Putamen (tissue), 1 donor: ENCODE data around the gene GALNS.
"Not testable (repeated sequence)": the region's sequence is repeated elsewhere in the genome, so short reads cannot be mapped to it uniquely, and the experiment has no call there.

ENCODE experiments used
- DNase-seq: peaks from one replicate; pipeline ENCODE4 v3.0.0-alpha.2; 2016; ENCODE audit warnings: low spot score

Gene GALNS

DNA sequence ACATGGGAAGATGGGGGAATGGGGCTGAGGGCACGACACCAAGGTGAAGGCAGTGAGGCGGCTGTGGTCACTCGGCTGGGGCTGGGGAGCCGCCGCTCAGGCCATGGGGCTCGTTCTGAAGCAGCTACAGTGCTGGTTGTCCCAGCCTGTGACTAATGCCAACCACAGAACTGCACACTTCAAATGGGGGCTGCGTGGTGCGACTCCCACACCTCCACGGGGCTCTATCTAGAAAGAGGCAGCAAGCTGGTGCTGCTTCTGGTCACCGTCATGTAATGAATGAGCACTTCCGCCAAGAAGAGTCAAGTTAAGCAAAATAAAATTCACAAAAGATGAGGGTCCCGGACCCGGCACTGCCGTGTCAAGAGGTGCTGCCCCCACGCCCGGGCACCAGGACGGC is 20.0 kb downstream of the GALNS start:
- no peak for DNase-seq

- no peak for DNase-seq
These were observed 20.9 kb downstream of the GALNS start for GRCh38 chr16:88835818-88836217.

DNA sequence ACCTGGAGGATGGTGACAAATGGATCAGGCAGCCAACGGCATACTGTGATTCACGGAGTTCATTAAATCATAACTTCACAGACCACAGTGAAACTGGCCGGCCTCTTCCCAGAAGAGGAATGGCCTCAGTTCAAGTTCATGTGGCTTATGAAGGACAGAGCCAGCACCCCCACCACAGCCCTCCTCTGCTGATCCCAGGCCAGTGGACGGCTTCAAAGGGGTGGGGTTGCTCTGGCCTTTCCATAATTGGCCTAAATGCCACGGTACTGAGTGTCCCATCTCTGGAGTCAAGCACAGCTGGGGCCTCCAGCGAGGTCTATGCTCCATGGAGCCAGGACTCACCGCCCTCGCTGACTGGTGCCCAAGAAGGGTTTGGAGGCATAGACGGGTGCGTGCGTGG is 21.4 kb downstream of the GALNS start:
- no peak for DNase-seq

DNA sequence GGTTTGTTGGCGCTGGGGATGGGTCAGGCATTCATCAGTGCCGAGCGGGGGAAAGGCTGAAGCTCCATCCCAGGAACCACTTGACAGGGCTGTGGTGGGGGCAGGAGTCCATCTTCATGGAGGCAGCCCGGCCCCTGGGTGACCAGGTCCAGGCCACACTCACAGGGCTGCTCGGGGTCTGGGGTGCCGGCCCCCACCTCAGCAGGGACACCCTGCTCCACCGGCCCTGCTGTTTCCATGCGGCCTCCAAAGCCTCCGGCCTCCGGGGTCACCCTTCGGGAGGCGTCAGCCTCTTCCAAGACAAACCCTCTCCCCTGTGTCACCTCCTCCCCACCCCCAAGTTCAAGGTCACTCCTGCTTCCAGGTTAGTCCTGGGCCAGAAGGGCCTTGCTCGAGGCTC is 22.1 kb downstream of the GALNS start:
- no peak for DNase-seq

DNA sequence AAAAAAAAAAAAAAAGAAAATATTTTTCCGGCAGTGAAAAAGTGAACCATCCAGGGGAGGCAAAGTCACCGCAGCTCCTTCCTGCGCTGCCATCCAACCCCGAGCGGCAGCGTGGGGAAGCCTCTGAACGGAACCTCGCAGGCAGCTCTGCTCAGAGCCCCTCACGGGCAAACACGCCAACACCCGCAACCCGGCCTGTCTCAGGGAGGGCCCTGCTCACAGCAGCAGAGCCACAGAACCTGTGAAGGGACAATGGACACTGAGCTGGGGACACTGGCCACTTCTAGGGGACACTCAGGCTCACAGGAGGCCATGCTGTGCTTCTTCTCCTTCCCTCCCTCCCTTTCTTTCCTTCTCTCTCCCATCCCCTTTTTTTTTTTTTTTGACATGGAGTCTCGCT is 23.7 kb downstream of the GALNS start:
- DNase-seq = no peak

DNA sequence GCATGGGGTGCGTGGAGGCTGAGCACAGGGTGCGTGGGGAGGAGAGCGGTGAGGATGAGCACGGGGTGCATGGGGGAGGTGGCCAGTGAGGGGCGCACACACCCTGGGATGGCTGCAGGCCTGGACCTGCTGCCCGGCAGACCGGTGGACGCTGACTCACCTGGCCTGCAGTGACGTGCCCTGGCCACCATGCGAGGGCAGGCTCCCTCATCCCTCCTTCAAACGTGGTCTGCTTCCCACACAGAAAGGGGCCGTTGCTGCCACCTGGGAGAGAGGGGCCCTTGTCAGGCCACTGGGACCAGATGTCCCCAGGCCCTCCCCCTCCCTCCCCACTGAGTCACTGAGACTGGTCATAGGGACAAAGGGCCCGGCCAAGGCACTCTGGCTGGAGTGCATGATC is 24.9 kb downstream of the GALNS start:
- no peak for DNase-seq

GRCh38 chr16:88830783-88831182 is 26.0 kb downstream of the GALNS start:
- no peak for DNase-seq

DNA sequence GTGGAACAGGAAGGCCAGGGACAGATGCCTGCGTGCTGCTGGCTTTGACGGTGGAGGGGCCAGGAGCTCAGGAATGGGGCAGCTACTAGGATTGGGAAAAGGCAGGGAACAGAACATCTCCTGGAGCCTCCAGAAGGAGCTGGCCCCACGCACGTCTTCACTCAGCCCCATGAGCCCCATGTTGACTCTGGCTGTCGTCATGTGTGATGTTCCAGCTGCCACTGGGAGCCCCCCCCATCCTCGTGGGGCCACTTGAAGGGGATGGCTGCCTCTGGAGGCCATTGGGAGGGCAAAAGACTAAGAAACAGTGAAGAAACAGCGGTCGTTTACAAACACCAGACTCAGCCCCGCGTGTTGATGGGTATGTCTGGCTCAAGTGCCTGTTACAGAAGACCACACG is 26.5 kb downstream of the GALNS start:
- no peak for DNase-seq

DNA sequence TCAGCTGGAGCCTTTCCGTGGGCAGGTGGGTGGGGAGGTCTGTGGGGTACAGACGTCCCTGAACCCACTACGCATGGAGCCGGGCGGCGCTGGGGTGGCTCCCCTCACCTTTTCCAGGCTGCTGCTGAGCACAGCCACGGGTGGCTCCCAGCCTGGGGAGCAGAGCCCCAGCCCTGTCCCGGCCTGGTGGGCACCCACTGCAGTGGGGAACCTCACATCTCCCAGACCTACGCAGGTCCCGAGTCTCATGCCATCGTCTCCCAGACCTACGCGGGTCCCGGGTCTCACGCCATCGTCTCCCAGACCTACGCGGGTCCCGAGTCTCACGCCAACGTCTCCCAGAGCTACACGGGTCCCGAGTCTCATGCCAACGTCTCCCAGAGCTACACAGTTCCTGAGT is 28.0 kb downstream of the GALNS start:
- no peak for DNase-seq

GRCh38 chr16:88827727-88828126 is 29.0 kb downstream of the GALNS start:
- DNase-seq = no peak

- no peak for DNase-seq
These were observed 30.5 kb downstream of the GALNS start for GRCh38 chr16:88826070-88826840.

- DNase-seq = no peak
These were observed 31.6 kb downstream of the GALNS start for GRCh38 chr16:88825146-88825545.

DNA sequence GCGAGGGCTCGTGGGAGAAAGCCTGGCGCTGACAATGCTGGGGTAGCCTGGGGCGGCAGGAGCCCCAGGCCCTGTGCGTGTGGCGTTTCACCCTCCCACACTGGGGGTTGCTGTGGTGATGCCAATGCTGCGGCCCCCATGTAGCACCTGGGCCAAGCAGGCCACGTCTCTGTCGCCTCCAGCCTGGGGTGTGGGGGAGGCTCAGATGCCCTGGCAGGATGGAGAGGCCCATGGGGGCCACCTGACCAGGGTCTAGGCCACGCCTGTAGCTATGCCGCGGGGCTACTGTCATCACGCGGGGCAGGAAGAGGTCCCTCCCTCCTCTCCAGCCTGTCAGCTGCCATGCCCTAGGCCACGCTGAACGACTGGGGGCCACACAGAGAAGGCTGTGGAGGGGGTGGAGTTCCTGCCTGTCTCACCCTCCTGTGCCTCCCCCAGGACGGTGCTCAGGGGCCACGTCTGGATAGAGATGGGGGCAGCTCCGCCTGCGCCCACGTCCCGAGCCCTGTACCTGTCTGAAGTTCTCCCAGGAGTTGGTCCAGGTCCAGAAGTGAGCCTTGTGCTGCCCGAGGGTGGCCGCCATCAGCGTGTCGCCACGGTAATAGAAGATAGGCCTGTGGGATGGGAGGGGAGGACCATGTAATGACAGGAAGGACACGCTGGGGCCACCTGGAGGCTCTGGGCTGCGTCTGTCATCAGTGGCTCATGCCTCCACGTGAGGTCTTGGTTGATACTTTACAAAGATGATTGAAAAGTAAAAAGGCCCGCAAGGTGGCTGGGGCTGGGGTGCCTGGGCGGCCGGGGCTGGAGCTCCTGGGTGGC is 32.3 kb downstream of the GALNS start:
- DNase-seq = no peak

DNA sequence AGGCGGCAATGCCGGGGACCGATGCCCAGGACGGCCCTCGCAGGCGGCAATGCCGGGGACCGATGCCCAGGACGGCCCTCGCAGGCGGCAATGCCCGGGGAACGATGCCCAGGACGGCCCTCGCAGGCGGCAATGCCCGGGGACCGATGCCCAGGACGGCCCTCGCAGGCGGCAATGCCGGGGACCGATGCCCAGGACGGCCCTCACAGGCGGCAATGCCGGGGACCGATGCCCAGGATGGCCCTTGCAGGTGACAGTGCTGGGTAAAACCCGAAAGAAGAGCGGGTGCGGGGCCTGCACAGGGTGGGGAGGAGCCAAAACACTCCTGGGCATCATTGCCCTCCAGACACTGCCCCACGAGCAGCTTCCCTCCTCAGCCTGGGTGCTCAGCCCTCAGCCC is 33.1 kb downstream of the GALNS start:
- DNase-seq = not testable (repeated sequence)

DNA sequence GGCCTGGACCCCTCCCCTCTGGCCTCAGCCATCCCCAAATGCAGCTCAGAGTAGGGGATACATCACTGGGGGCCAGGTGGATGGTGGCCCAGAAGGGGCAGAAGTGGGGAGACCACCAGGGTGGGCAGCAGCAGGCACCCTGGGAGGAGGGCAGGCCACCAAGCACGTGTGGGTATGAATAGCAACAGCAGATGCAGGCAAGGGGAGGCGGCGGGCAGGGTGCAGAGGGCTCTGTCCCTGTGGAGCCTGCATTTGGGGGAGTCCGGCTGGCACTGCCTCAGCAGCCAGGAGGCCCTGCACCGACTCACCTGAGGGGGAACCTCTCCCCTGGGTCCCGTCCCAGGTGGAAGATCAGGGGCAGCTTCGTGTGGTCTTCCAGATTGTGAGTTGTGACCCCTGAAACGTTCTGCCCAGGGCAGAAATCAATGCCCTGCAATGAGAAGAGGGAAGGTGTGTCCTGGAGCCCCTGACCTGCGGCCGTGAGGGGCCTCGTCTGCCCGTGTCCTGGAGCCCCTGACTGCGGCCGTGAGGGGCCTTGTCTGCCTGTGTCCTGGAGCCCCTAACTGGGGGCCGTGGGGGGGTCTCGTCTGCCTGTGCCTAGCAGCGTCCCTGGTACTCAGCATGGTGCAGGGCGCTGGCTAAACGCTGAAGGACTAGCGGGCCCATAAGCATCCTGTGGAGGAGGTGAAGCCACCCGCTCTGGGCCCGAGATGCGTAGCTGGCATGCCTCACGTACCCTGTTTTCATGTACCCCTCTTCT is 34.3 kb downstream of the GALNS start:
- DNase-seq = no peak

DNA sequence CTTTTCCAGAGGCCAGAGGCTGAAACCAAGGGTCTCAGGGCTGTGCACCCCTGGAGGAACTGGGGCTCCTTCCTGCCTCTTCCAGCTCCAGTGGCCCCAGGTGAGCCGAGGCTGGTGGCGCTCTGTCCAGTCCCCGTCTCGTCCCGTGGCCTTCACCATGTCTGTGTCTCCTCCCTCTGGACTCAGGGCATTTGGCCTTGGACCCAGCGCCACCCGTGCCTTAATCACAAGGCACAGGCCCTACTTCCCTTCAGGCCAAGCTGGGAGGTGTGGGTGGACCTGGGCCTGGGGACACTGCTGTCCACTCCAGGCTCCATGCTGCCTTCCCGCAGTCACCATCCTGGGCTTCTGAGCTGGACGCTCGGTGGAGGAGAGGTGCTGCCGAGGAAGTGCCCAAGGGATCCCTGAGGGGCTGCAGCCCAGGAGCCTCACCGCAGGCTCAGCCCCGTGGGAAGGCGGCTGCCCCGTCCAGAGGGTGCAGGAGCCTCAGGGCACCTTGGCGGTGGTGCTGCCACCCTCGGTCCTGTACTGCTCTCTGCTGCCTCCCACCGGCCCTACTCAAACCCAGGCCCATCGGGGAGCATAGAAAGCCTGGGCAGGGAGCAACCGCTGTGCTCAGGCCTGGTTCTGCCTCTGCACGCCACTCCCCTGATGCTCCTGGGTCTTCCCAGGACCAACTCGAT is 35.4 kb downstream of the GALNS start:
- DNase-seq = no peak

GRCh38 chr16:88820385-88821025 is 36.2 kb downstream of the GALNS start:
- DNase-seq = no peak

DNA sequence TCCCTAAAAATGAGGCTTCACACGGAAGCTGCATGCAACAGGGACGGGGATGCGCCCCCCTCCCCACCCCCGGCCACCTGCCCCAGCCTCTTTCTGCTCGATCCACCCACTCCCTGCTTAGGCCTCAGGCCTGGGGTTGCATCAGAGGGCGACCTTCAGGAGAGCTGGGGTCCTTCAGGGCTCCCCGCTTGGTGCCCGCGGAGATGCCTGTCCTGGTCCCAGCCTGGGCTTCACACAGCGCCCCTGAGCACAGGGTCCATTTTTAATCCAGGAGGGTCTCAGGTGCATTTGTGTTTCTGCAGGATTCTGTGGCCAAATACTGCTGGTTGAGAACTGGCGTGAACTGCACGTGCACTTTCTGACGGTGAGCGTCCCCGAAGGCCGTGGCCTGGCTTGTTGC is 37.6 kb downstream of the GALNS start:
- no peak for DNase-seq

DNA sequence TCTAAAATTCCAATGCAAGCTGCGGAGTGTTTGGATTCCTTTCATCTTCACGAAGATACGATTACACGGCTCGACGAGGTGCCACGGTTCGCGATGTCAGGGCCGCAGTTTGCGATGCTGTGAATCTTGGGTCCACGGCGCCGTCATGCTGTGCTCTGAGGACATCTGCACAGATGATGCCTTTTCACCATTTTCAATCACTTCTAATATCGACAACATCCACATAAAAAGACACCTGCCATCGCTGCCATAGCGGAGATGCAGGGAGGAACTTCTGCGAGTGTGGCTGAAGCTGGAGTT is 38.2 kb downstream of the GALNS start:
- DNase-seq = no peak

GRCh38 chr16:88817785-88818574 is 38.8 kb downstream of the GALNS start:
- DNase-seq = no peak
